ENCODE measurements around the gene AK5. TPM values are rescaled to one million over a fixed set of nuclear protein-coding genes. Genes with fewer than 3 reads are reported as not detected.

Gene AK5
- total RNA-seq, 4 donors from 2014 or later, result 1.1 to 2.1 (median 1.2) TPM; not detected in 1

DNA sequence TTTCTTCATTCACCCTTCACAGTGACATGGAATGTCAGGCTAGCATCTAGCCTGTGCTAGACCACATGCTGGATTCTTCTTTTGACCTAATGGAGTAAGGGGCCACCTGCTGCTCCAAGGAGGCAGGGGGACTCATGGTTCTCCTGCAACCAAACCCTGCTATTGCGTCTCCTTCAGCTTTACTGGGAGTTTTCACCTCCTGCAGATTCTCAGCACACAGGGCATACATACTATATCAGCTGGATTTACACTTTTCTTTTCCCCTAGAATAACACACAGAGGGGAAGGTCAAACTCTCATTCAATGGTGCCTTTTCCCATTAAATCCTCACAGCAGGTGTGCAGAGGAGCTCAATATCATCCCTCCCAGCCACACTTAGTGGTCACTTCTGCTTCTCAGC is 16.6 kb upstream of the AK5 start:
- TF ChIP-seq, protein P1, sequence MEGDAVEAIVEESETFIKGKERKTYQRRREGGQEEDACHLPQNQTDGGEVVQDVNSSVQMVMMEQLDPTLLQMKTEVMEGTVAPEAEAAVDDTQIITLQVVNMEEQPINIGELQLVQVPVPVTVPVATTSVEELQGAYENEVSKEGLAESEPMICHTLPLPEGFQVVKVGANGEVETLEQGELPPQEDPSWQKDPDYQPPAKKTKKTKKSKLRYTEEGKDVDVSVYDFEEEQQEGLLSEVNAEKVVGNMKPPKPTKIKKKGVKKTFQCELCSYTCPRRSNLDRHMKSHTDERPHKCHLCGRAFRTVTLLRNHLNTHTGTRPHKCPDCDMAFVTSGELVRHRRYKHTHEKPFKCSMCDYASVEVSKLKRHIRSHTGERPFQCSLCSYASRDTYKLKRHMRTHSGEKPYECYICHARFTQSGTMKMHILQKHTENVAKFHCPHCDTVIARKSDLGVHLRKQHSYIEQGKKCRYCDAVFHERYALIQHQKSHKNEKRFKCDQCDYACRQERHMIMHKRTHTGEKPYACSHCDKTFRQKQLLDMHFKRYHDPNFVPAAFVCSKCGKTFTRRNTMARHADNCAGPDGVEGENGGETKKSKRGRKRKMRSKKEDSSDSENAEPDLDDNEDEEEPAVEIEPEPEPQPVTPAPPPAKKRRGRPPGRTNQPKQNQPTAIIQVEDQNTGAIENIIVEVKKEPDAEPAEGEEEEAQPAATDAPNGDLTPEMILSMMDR (IDR thresholded peaks at IDR 0.05), result no peak
- TF ChIP-seq EP300 (IDR thresholded peaks at IDR 0.05) (no peak), POLR2A (IDR thresholded peaks at IDR 0.05) (no peak), POLR2AphosphoS5 (IDR thresholded peaks at IDR 0.05) (no peak)
- no peaks in the 10 kb centered on the region for H3K27me3 ChIP-seq
- 73% methylated on average over 1 of the region's 1 CpG for WGBS

DNA sequence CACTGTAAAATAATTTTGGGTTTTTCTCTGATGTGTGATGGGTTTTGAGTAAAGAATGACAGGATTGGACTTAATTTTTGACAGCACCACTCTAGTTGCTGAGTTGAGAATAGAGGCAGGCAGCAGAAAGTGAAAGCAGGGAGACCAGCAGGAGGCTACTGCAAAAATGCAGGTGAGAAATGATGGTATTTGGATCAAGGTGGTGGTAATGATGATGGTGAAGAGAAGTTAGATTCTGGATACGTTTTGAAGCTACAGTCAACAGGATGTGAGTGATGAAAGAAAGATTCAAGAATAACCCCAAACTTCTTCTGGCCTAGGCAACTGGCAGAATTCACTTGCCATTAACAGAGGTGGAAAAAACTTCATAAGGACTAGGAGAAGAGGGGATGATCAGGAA is 14.8 kb upstream of the AK5 start:
- no peak for DNase-seq (ENCODE audit: low spot score in 2 of 2)
- Histone ChIP-seq H3K4me1 (no peaks in the 10 kb centered on the region), H3K4me3 (no peak overlapping the region), H3K9me3 (no peaks in the 10 kb centered on the region), H3K27me3 (no peaks in the 10 kb centered on the region), H3K36me3 (no peaks in the 10 kb centered on the region), H3K27ac (no peak overlapping the region)
- WGBS, result 68% methylated on average over 1 of the region's 1 CpG
- TF ChIP-seq, protein P1 (IDR thresholded peaks at IDR 0.05), result no peak
- TF ChIP-seq POLR2A (IDR thresholded peaks at IDR 0.05) (no peak), EP300 (IDR thresholded peaks at IDR 0.05) (no peak), POLR2AphosphoS5 (IDR thresholded peaks at IDR 0.05) (no peak)

More for the DNA sequence above, 16.6 kb upstream of the AK5 start:
- DNase-seq (ENCODE audit: low spot score in 2 of 2), result no peak
- Histone ChIP-seq H3K4me3 (no peak overlapping the region), H3K27ac (no peak overlapping the region), H3K4me1 (no peaks in the 10 kb centered on the region), H3K9me3 (no peaks in the 10 kb centered on the region), H3K36me3 (no peaks in the 10 kb centered on the region)

DNA sequence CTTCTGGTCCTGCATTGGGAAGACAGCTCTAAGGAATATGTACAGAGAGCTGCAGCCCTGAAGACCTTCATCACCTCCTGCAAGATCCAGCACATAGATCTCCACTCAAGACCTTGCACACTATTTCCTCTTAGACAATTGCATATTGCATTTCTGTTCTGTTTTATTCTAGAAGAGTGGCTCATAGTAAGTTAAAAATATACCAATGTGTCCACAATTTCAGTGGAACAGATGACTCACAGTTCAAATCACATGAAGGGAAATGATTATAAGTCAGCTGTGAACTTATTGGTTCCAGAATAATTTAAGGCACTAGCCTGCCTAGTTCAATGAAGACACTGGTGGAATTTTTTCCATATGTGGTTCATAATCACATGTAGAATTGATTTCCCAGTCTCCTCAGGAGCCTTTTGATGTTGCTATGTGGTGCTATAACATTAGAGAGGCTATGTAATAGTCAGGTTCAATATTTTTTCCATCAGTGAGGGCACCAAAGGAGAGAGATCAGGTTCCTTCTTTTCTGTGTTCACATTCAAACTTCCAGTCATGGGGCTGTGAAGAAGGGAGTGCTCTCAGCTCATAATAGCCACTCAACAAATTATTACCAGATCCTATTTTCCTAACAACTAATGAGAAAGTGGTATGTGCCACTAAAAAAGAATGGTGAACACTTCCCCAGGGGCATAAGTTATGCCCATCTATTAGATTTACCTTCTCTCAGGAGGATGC is 9.8 kb upstream of the AK5 start:
- Histone ChIP-seq H3K4me3 (no peak overlapping the region), H3K27ac (no peak overlapping the region), H3K4me1 (no peaks in the 10 kb centered on the region), H3K27me3 (no peaks in the 10 kb centered on the region), H3K9me3 (no peaks in the 10 kb centered on the region), H3K36me3 (no peaks in the 10 kb centered on the region)
- TF ChIP-seq POLR2AphosphoS5 (IDR thresholded peaks at IDR 0.05) (no peak), POLR2A (IDR thresholded peaks at IDR 0.05) (no peak), EP300 (IDR thresholded peaks at IDR 0.05) (no peak)
- TF ChIP-seq, protein P1 (IDR thresholded peaks at IDR 0.05), result no peak
- no peak for DNase-seq (ENCODE audit: low spot score in 2 of 2)

DNA sequence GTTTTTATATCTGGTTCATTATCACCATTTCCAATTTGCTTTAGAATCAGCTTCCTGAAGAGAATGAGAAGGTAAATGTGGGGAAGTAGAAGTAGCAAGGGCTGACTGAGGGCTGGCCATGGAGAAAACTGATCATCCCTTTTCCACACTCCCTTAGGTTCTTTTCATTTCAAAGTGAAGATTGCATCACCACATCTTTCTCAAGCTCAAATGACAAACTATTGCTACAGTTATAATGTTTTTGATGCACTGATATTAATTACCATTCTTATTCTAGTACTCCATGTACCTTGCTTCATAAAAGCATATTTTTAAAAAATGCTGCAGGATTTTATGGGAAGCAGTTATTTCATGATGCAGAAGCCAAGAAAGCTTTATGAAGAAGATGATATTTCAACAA is 7.9 kb upstream of the AK5 start:
- no peaks in the 10 kb centered on the region for H3K4me1 ChIP-seq
- TF ChIP-seq EP300 (IDR thresholded peaks at IDR 0.05), result no peak
- TF ChIP-seq, protein P1 (IDR thresholded peaks at IDR 0.05), result no peak
- TF ChIP-seq POLR2A (IDR thresholded peaks at IDR 0.05), result no peak
- no peak for TF ChIP-seq POLR2AphosphoS5 (IDR thresholded peaks at IDR 0.05)
- H3K27me3 ChIP-seq, result no peaks in the 10 kb centered on the region
- no peak overlapping the region for H3K27ac ChIP-seq
- no peaks in the 10 kb centered on the region for H3K36me3 ChIP-seq
- H3K4me3 ChIP-seq, result no peak overlapping the region
- no peak for DNase-seq (ENCODE audit: low spot score in 2 of 2)
- H3K9me3 ChIP-seq, result no peaks in the 10 kb centered on the region

DNA sequence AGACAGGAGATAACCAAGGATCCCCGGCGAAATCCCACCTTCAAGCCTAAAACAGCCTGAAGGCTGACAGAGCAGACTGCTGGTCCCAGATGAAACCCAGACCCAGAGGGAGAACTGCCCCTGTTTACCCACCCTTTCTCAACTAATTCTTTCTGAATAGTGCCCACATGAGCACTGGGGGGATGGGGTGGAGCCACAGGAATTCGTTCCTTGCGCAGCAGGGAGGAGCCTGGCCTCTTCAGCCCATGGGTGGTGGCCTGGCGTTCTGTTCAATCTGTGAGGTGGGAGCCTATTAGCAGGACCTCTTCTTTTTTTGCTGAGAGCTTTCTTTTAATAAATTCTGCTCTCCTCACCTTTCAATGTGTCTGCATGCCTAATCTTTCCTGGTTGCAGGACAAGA is 6.6 kb upstream of the AK5 start:
- DNase-seq (ENCODE audit: low spot score in 2 of 2), result no peak
- TF ChIP-seq POLR2AphosphoS5 (IDR thresholded peaks at IDR 0.05), result no peak
- Histone ChIP-seq H3K27me3 (no peaks in the 10 kb centered on the region), H3K4me3 (no peak overlapping the region), H3K36me3 (no peaks in the 10 kb centered on the region), H3K4me1 (no peaks in the 10 kb centered on the region), H3K27ac (no peak overlapping the region), H3K9me3 (no peaks in the 10 kb centered on the region)
- WGBS, result 68% methylated on average over 5 of the region's 5 CpGs

- 49% methylated on average over 2 of the region's 2 CpGs for WGBS
- peaks cover 10% of the 10 kb centered on the region for H3K27me3 ChIP-seq
- no peak overlapping the region for H3K27ac ChIP-seq
- peaks cover 7% of the 10 kb centered on the region for H3K4me1 ChIP-seq
- DNase-seq (ENCODE audit: low spot score in 2 of 2), result no peak
- H3K36me3 ChIP-seq, result no peaks in the 10 kb centered on the region
- H3K9me3 ChIP-seq, result no peaks in the 10 kb centered on the region
- TF ChIP-seq POLR2AphosphoS5 (IDR thresholded peaks at IDR 0.05) (no peak), EP300 (IDR thresholded peaks at IDR 0.05) (no peak), POLR2A (IDR thresholded peaks at IDR 0.05) (no peak)
- TF ChIP-seq, protein P1 (IDR thresholded peaks at IDR 0.05), result no peak
- H3K4me3 ChIP-seq, result no peak overlapping the region
Observed at GRCh38 chr1:77276941-77277340, 4.9 kb upstream of the AK5 start.

Data from suprapubic skin (tissue), 4 donors.